ENCODE measurements around the gene CD109. TPM values are rescaled to one million over a fixed set of nuclear protein-coding genes. Genes with fewer than 3 reads are reported as not detected.
"Not testable (repeated sequence)": the region's sequence is repeated elsewhere in the genome, so short reads cannot be mapped to it uniquely, and the experiment has no call there.

The CD109 gene
- total RNA-seq, 1 experiment from 2014 or later: 19.1 TPM

GRCh38 chr6:73679009-73679408, 17.0 kb upstream of the CD109 start:
- DNase-seq (no peak), ATAC-seq (no peak)
- H3K79me2 ChIP-seq (ENCODE audit: low read length): no peaks in the 10 kb centered on the region
- no peak overlapping the region for H3K4me3 ChIP-seq (ENCODE audit: low read length)
- H3F3A ChIP-seq (ENCODE audit: low read length, unreplicated experiment): no peaks in the 10 kb centered on the region
- H3K9me3 ChIP-seq (ENCODE audit: low read length): no peaks in the 10 kb centered on the region
- intact Hi-C loops (cut with micrococcal nuclease): no loop called here
- H3K4me2 ChIP-seq (ENCODE audit: low read length): no peak overlapping the region
- no peaks in the 10 kb centered on the region for H4K20me1 ChIP-seq (ENCODE audit: low read length)
- ChIA-PET POLR2A (ENCODE audit: unreplicated experiment) (no interaction called here), CTCF (no interaction called here)
- no peaks in the 10 kb centered on the region for H3K36me3 ChIP-seq (ENCODE audit: low read depth, low read length)
- H3K9ac ChIP-seq (ENCODE audit: low read length): no peak overlapping the region
- TF ChIP-seq EZH2phosphoT487 (IDR thresholded peaks at IDR 0.05; ENCODE audit: borderline replicate concordance, low read length) (no peak), EZH2 (IDR thresholded peaks at IDR 0.05; ENCODE audit: low read length, unreplicated experiment) (no peak), CTCF (conservative IDR thresholded peaks at IDR 0.05; ENCODE audit: low read depth, low read length) (no peak)
- H3K4me1 ChIP-seq (ENCODE audit: insufficient read depth, low read length): peaks cover 18% of the 10 kb centered on the region
- no peaks in the 10 kb centered on the region for H3K27me3 ChIP-seq (ENCODE audit: low read length)
- no peaks in the 10 kb centered on the region for H3K9me2 ChIP-seq (replicated peaks; ENCODE audit: low read length)
- no peak overlapping the region for H2AFZ ChIP-seq (ENCODE audit: low read length)
- H3K27ac ChIP-seq (ENCODE audit: low read length): peak overlapping the region; percentile 72; the same call in 1 of the 2 replicates
- no TSS peak for BruUV-seq (replicated peaks)

- H3K4me3 ChIP-seq (ENCODE audit: low read length); H3K9ac ChIP-seq (ENCODE audit: low read length); intact Hi-C loops (cut with micrococcal nuclease); CTCF ChIA-PET; H3K9me2 ChIP-seq (replicated peaks; ENCODE audit: low read length); H3F3A ChIP-seq (ENCODE audit: low read length, unreplicated experiment); H3K9me3 ChIP-seq (ENCODE audit: low read length); H3K79me2 ChIP-seq (ENCODE audit: low read length); H3K27me3 ChIP-seq (ENCODE audit: low read length); H2AFZ ChIP-seq (ENCODE audit: low read length); BruUV-seq (replicated peaks); H4K20me1 ChIP-seq (ENCODE audit: low read length); H3K36me3 ChIP-seq (ENCODE audit: low read depth, low read length): not testable (repeated sequence)
- H3K4me1 ChIP-seq (ENCODE audit: insufficient read depth, low read length): peaks cover 18% of the 10 kb centered on the region
- DNase-seq (peak; percentile 40), ATAC-seq (peak; percentile 16)
- H3K4me2 ChIP-seq (ENCODE audit: low read length): peak overlapping the region; percentile 61
- H3K27ac ChIP-seq (ENCODE audit: low read length): peak overlapping the region; percentile 72
- POLR2A ChIA-PET (ENCODE audit: unreplicated experiment): interaction anchor here (0.7 kb wide), 1 partner anchor 26 kb away, joined by 3 read pairs; the partner anchor contains the start of gene SLC17A5
Observed at GRCh38 chr6:73679846-73680245, 16.2 kb upstream of the CD109 start.

- TF ChIP-seq CTCF (conservative IDR thresholded peaks at IDR 0.05; ENCODE audit: low read depth, low read length): no peak
- no peak for TF ChIP-seq EZH2 (IDR thresholded peaks at IDR 0.05; ENCODE audit: low read length, unreplicated experiment)
- no peak for TF ChIP-seq EZH2phosphoT487 (IDR thresholded peaks at IDR 0.05; ENCODE audit: borderline replicate concordance, low read length)
- POLR2A ChIA-PET (ENCODE audit: unreplicated experiment): interaction anchor here (0.7 kb wide), 1 partner anchor 26 kb away, joined by 3 read pairs; the partner anchor contains the start of gene SLC17A5
- Histone ChIP-seq H3F3A (ENCODE audit: low read length, unreplicated experiment) (no peaks in the 10 kb centered on the region), H3K36me3 (ENCODE audit: low read depth, low read length) (no peaks in the 10 kb centered on the region), H3K9me2 (replicated peaks; ENCODE audit: low read length) (no peaks in the 10 kb centered on the region), H4K20me1 (ENCODE audit: low read length) (no peaks in the 10 kb centered on the region), H3K9me3 (ENCODE audit: low read length) (no peaks in the 10 kb centered on the region), H3K9ac (ENCODE audit: low read length) (peak overlapping the region; percentile 11; the same call in 1 of the 2 replicates), H3K4me3 (ENCODE audit: low read length) (0 out of 2 replicates have a peak overlapping the region, but pooled peaks have one; percentile 30), H2AFZ (ENCODE audit: low read length) (0 out of 2 replicates have a peak overlapping the region, but pooled peaks have one; percentile 45), H3K4me1 (ENCODE audit: insufficient read depth, low read length) (peaks cover 18% of the 10 kb centered on the region), H3K79me2 (ENCODE audit: low read length) (no peaks in the 10 kb centered on the region), H3K4me2 (ENCODE audit: low read length) (peak overlapping the region; percentile 61), H3K27ac (ENCODE audit: low read length) (peak overlapping the region; percentile 72), H3K27me3 (ENCODE audit: low read length) (no peaks in the 10 kb centered on the region)
- intact Hi-C loops (cut with micrococcal nuclease): no loop called here
- peak; percentile 76 for ATAC-seq
- TSS peak; percentile 54 for BruUV-seq (replicated peaks)
- DNase-seq: peak; percentile 74
- CTCF ChIA-PET: no interaction called here
Observed at GRCh38 chr6:73680289-73680918, 15.6 kb upstream of the CD109 start.

- H3K36me3 ChIP-seq (ENCODE audit: low read depth, low read length); H2AFZ ChIP-seq (ENCODE audit: low read length); CTCF ChIA-PET; intact Hi-C loops (cut with micrococcal nuclease); H3F3A ChIP-seq (ENCODE audit: low read length, unreplicated experiment); H3K4me3 ChIP-seq (ENCODE audit: low read length); H3K79me2 ChIP-seq (ENCODE audit: low read length); H4K20me1 ChIP-seq (ENCODE audit: low read length); POLR2A ChIA-PET (ENCODE audit: unreplicated experiment); H3K27me3 ChIP-seq (ENCODE audit: low read length); ATAC-seq; DNase-seq; H3K9me2 ChIP-seq (replicated peaks; ENCODE audit: low read length); H3K27ac ChIP-seq (ENCODE audit: low read length); BruUV-seq (replicated peaks); H3K4me2 ChIP-seq (ENCODE audit: low read length); H3K9me3 ChIP-seq (ENCODE audit: low read length); H3K9ac ChIP-seq (ENCODE audit: low read length): not testable (repeated sequence)
- peaks cover 18% of the 10 kb centered on the region for H3K4me1 ChIP-seq (ENCODE audit: insufficient read depth, low read length)
Observed at GRCh38 chr6:73683574-73683973, 12.4 kb upstream of the CD109 start.

Data from PC-3 (cell line).